ELF-1 (cell line): Measurements from ENCODE around the gene PIGH.
"Not testable (repeated sequence)": the region's sequence is repeated elsewhere in the genome, so short reads cannot be mapped to it uniquely, and the experiment has no call there.

ENCODE experiments used
- DNase-seq: peaks from one replicate; pipeline ENCODE4 v3.0.0-alpha.2; 2016; ENCODE audit warnings: low read depth, low spot score

Gene PIGH

GRCh38 chr14:67599698-67600561, at the start of gene PIGH:
PIGH (minus strand) TSS chr14:67600268; CDS start chr14:67600203, 65 bp downstream.
- peak; percentile 97 for DNase-seq

- DNase-seq: no peak
Measured at GRCh38 chr14:67646131-67646530, 46.1 kb upstream of the PIGH start.

- DNase-seq: no peak
Measured at GRCh38 chr14:67645414-67645813, 45.3 kb upstream of the PIGH start.

GRCh38 chr14:67644428-67644827, 44.4 kb upstream of the PIGH start:
- no peak for DNase-seq

GRCh38 chr14:67643713-67644112, 43.6 kb upstream of the PIGH start:
- DNase-seq: no peak

- DNase-seq: no peak
Measured at GRCh38 chr14:67641902-67642749, 42.1 kb upstream of the PIGH start.

- DNase-seq: no peak
Measured at GRCh38 chr14:67641480-67641879, 41.4 kb upstream of the PIGH start.

GRCh38 chr14:67638642-67639041, 38.6 kb upstream of the PIGH start:
- no peak for DNase-seq

GRCh38 chr14:67636361-67636919, 36.4 kb upstream of the PIGH start:
- DNase-seq: no peak

- DNase-seq: no peak
Measured at GRCh38 chr14:67633451-67634147, 33.5 kb upstream of the PIGH start.

- no peak for DNase-seq
Measured at GRCh38 chr14:67630938-67631337, 30.9 kb upstream of the PIGH start.

GRCh38 chr14:67630186-67630585, 30.1 kb upstream of the PIGH start:
- no peak for DNase-seq

GRCh38 chr14:67627519-67627918, 27.5 kb upstream of the PIGH start:
- DNase-seq: no peak

- not testable (repeated sequence) for DNase-seq
Measured at GRCh38 chr14:67626131-67626530, 26.1 kb upstream of the PIGH start.

- peak; percentile 12 for DNase-seq
Measured at GRCh38 chr14:67623114-67623513, 23.0 kb upstream of the PIGH start.

GRCh38 chr14:67622675-67623074, 22.6 kb upstream of the PIGH start:
- peak; percentile 73 for DNase-seq

GRCh38 chr14:67620217-67620785, 20.2 kb upstream of the PIGH start:
- peak; percentile 73 for DNase-seq

- peak; percentile 98 for DNase-seq
Measured at GRCh38 chr14:67619446-67620216, 19.6 kb upstream of the PIGH start, which contains the start of gene ARG2. ARG2 (plus strand) TSS chr14:67619920; CDS start chr14:67619978, 58 bp downstream.

GRCh38 chr14:67618617-67619063, 18.6 kb upstream of the PIGH start:
- peak; percentile 43 for DNase-seq

- DNase-seq: no peak
Measured at GRCh38 chr14:67610491-67610890, 10.4 kb upstream of the PIGH start.
